Gastrocnemius medialis (tissue), 4 donors: ENCODE results near the gene WDR70. TPM values are rescaled to one million over a fixed set of nuclear protein-coding genes. Genes with fewer than 3 reads are reported as not detected.

Experiments
- ATAC-seq, 2 donors: fragments of 150-250 bp; one replicate each; pipeline ENCODE4 v1.9.1; 2016
- DNase-seq, 2 donors: peaks; one replicate each; pipeline ENCODE4 v3.0.0-alpha.2; 2019
- H3K27ac ChIP-seq, 4 donors: fragments of 200-600 bp; sonication (generic); 1 replicate in 1 of 4; 2 replicates in 3 of 4; pipeline ENCODE4 v1.5.1; 2016 to 2018; ENCODE audit warnings: mild to moderate bottlenecking in 2 of 4, moderate library complexity in 1 of 4
- H3K27me3 ChIP-seq, 3 donors: fragments of 200-600 bp; sonication (generic) in 2 of 3; 1 replicate in 1 of 3; 2 replicates in 2 of 3; pipeline versions ENCODE4 v1.5.1 to v1.6.0; 2016 to 2019; ENCODE audit warnings: mild to moderate bottlenecking in 1 of 3, moderate library complexity in 1 of 3
- H3K36me3 ChIP-seq, 2 donors: fragments of 200-600 bp; sonication (generic) in 1 of 2; one replicate each; pipeline ENCODE4 v1.5.1; 2017 to 2018
- H3K4me1 ChIP-seq, 2 donors: fragments of 200-600 bp; sonication (generic) in 1 of 2; one replicate each; pipeline ENCODE4 v1.5.1; 2016 to 2017; ENCODE audit warnings: mild to moderate bottlenecking in 2 of 2
- H3K4me3 ChIP-seq, 4 donors: fragments of 200-600 bp; sonication (generic) in 3 of 4; 1 replicate in 1 of 4; 2 replicates in 3 of 4; pipeline ENCODE4 v1.5.1; 2016 to 2019; ENCODE audit warnings: mild to moderate bottlenecking in 2 of 4
- H3K9me3 ChIP-seq, 3 donors: fragments of 200-600 bp; sonication (generic) in 2 of 3; 1 replicate in 1 of 3; 2 replicates in 2 of 3; pipeline ENCODE4 v1.5.1; 2016 to 2019
- POLR2A ChIP-seq, 2 donors: fragments of 450-650 bp; IDR thresholded peaks; one replicate each; pipeline ENCODE4 v1.6.1; 2017; ENCODE audit warnings: antibody characterized with exemption in 2 of 2, mild to moderate bottlenecking in 2 of 2, moderate library complexity in 2 of 2
- in situ Hi-C, 4 donors: fragments of 200-750 bp; cut with MboI; loops; one replicate each; pipeline versions ENCODE4 v1.15.0 to v1.8.0; 2017; ENCODE audit warnings: low sequenced_read_pairs in 4 of 4
- intact Hi-C: fragments of 100-400 bp; cut with DNase I; formaldehyde crosslinking; loops from one replicate; pipeline ENCODE4 v1.15.1; 2023; ENCODE audit warnings: low total_unique reads
- total RNA-seq, 4 donors: library from RNA; depleted of rRNA; stranded (reverse); fragments of >200 nt; gene quantifications; one replicate each; pipeline versions ENCODE4 v1.1.0 to v1.2.3, GENCODE V29; 2016
- TF ChIP-seq, protein P1 (sequence below), 5 experiments: fragments of 450-650 bp in 3 of 5; fragments of 200-600 bp in 2 of 5; sonication (generic) in 2 of 5; IDR thresholded peaks in 4 of 5; conservative IDR thresholded peaks in 1 of 5; 1 replicate in 4 of 5; 2 replicates in 1 of 5; pipeline ENCODE4 v1.5.1; 2016 to 2019; ENCODE audit warnings: antibody characterized with exemption in 5 of 5, mild to moderate bottlenecking in 3 of 5, moderate library complexity in 3 of 5

The WDR70 gene
- total RNA-seq, 4 donors from 2014 or later = 15.9 to 24.8 (median 21.5) TPM

DNA sequence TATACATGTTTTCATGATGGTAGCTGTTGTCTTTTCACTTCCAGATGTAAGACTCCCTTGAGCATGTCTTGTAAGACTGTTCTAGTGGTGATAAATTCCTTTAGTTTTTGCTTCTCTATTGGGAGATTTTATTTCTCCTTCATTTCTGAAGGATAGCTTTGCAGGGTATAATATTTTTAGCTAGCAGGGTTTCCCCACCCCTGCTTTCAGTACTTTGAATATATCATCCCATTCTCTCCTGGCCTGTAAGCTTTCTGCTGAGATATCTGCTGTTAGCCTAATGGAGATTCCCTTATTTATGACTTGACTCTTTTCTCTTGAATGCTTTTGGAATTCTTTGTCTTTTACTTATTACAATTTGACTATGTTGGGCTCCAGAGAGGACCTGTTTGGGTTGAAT, 249.8 kb downstream of the WDR70 start:
- H3K9me3 ChIP-seq = peaks cover 0 to 6% (median 0%) of the 10 kb centered on the region in 3 donors
- no peaks in the 10 kb centered on the region for H3K4me1 ChIP-seq
- TF ChIP-seq POLR2A (IDR thresholded peaks at IDR 0.05) = no peak
- TF ChIP-seq, protein P1, sequence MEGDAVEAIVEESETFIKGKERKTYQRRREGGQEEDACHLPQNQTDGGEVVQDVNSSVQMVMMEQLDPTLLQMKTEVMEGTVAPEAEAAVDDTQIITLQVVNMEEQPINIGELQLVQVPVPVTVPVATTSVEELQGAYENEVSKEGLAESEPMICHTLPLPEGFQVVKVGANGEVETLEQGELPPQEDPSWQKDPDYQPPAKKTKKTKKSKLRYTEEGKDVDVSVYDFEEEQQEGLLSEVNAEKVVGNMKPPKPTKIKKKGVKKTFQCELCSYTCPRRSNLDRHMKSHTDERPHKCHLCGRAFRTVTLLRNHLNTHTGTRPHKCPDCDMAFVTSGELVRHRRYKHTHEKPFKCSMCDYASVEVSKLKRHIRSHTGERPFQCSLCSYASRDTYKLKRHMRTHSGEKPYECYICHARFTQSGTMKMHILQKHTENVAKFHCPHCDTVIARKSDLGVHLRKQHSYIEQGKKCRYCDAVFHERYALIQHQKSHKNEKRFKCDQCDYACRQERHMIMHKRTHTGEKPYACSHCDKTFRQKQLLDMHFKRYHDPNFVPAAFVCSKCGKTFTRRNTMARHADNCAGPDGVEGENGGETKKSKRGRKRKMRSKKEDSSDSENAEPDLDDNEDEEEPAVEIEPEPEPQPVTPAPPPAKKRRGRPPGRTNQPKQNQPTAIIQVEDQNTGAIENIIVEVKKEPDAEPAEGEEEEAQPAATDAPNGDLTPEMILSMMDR (IDR thresholded peaks at IDR 0.05 in 4 of 5, conservative IDR thresholded peaks at IDR 0.05 in 1 of 5) = no peak
- DNase-seq (no peak), ATAC-seq (no peak)
- H3K27ac ChIP-seq = no peak overlapping the region
- in situ Hi-C loops = no loop called here
- H3K27me3 ChIP-seq = no peaks in the 10 kb centered on the region
- intact Hi-C loops = no loop called here
- no peak overlapping the region for H3K4me3 ChIP-seq
- no peaks in the 10 kb centered on the region for H3K36me3 ChIP-seq

DNA sequence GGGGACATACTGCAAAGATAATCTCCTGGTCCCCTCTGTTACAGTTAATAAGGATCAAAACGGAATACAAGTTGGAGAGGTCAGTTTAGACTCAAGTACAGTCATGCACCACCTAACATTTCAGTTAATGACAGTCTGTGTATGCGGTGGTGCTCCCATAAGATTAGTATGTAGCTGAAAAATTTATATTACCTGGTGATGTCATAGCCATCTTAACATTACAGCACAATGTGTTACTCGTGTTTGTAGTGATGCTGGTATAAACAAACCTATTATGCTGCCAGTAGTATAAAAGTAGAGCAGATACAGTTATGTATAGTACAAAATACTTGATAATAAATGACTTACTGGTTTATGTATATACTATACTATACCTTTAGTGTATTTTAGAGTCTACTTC, 252.8 kb downstream of the WDR70 start:
- H3K4me3 ChIP-seq = no peak overlapping the region
- H3K4me1 ChIP-seq = no peaks in the 10 kb centered on the region
- no peaks in the 10 kb centered on the region for H3K27me3 ChIP-seq
- ATAC-seq (no peak), DNase-seq (no peak)
- no peaks in the 10 kb centered on the region for H3K36me3 ChIP-seq
- in situ Hi-C loops (no loop called here), intact Hi-C loops (no loop called here)
- no peak overlapping the region for H3K27ac ChIP-seq
- TF ChIP-seq, protein P1 (IDR thresholded peaks at IDR 0.05 in 4 of 5, conservative IDR thresholded peaks at IDR 0.05 in 1 of 5) = no peak
- TF ChIP-seq POLR2A (IDR thresholded peaks at IDR 0.05) = no peak
- H3K9me3 ChIP-seq = peaks cover 0 to 6% (median 0%) of the 10 kb centered on the region in 3 donors

DNA sequence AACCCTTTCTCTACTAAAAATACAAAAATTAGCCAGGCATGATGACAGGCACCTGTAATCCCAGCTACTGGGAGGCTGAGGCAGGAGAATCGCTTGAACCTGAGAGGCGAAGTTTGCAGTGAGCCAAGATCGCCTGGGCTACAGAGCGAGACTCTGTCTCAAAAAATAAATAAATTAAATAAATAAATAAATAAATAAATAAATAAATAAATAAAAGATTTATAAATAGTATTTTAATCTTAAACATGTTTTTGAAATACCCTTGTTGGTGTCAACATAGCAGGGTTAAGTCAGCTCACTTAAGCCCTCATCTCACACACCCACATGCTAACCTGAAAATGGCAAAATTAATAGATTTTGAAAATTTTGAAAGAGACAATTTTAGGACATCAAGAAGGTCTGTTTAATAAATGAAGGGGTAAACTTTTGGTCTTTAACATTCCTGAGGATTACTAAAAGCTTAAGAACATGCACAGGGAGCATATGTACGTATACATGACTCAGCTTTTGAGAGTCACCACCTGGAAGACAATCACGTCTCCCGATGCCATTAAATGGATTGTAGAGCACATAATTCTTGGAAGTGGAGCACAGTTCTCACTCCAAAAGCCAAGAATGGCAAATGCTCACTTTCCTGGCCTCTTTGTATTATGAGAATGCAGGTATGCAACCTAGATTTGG, 258.2 kb downstream of the WDR70 start:
- H3K9me3 ChIP-seq = no peaks in the 10 kb centered on the region
- peaks cover 13 to 18% of the 10 kb centered on the region in 2 donors for H3K4me1 ChIP-seq
- TF ChIP-seq POLR2A (IDR thresholded peaks at IDR 0.05) = no peak
- TF ChIP-seq, protein P1 (IDR thresholded peaks at IDR 0.05 in 4 of 5, conservative IDR thresholded peaks at IDR 0.05 in 1 of 5) = no peak
- ATAC-seq (peak in 1 of 2 donors; percentile 37), DNase-seq (no peak)
- intact Hi-C loops = no loop called here
- H3K36me3 ChIP-seq = no peaks in the 10 kb centered on the region
- in situ Hi-C loops = no loop called here
- H3K27me3 ChIP-seq = no peaks in the 10 kb centered on the region
- no peak overlapping the region for H3K4me3 ChIP-seq
- peak overlapping the region; percentile 6 to 52 (median 50) for H3K27ac ChIP-seq

DNA sequence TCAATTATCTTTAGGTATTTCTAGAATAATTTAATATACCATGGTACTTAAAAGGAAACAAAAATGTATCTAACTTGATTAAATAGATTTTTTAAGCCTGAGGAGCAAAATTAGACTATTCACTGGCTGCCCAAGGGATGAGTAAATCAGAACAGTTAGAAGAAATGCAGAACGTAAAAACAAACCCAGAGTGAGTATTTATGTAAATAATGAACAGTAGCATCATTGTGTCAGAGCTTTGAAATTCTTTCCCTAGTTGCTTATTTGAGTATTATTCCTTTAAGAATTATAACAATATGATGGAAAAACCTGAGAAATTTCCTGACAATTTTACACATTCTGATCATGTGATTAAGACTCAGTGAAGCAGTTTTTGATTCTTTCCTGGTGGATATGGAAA, 259.8 kb downstream of the WDR70 start:
- Histone ChIP-seq H3K27ac (no peak overlapping the region), H3K36me3 (no peaks in the 10 kb centered on the region), H3K4me3 (no peak overlapping the region), H3K9me3 (no peaks in the 10 kb centered on the region), H3K4me1 (peaks cover 13 to 18% of the 10 kb centered on the region in 2 donors), H3K27me3 (no peaks in the 10 kb centered on the region)
- ATAC-seq = no peak
- TF ChIP-seq, protein P1 (IDR thresholded peaks at IDR 0.05 in 4 of 5, conservative IDR thresholded peaks at IDR 0.05 in 1 of 5) = no peak
- no peak for TF ChIP-seq POLR2A (IDR thresholded peaks at IDR 0.05)
- no peak for DNase-seq
- in situ Hi-C loops = no loop called here
- intact Hi-C loops = no loop called here

DNA sequence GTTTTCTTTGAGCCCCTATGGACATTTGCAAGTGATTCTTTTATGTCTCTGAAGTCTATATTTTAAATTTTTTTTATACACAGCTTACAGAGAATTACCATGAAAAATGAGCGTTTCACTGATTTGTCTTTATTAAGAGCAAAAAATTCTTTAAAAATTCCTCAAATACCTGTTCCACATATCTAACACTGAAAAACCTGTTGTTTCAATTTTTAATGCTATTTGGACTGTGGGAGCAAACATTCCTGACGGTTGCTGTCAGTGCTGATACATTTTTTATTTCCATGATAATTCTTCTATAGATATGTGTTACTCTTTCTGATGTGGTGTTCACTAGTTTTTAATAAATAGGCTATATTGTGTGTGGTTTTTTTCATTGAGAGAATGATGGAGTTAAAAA, 261.0 kb downstream of the WDR70 start:
- intact Hi-C loops = no loop called here
- no peak for DNase-seq

More for the DNA sequence above, 261.0 kb downstream of the WDR70 start:
- Histone ChIP-seq H3K27me3 (no peaks in the 10 kb centered on the region), H3K4me3 (no peak overlapping the region), H3K9me3 (no peaks in the 10 kb centered on the region), H3K27ac (no peak overlapping the region), H3K36me3 (no peaks in the 10 kb centered on the region), H3K4me1 (peaks cover 13 to 18% of the 10 kb centered on the region in 2 donors)
- in situ Hi-C loops = no loop called here
- no peak for ATAC-seq
- TF ChIP-seq POLR2A (IDR thresholded peaks at IDR 0.05) = no peak
